ENCODE measurements around the gene NXN. TPM values are rescaled to one million over a fixed set of nuclear protein-coding genes. Genes with fewer than 3 reads are reported as not detected.

NXN gene
- total and polyA plus RNA-seq, 2 donors (not counting 1 experiment from before 2014, with no cell fraction given): 0.04 to 0.17 TPM

GRCh38 chr17:784143-784542, 195.4 kb downstream of the NXN start:
- Histone ChIP-seq H4K20me1 (ENCODE audit: control insufficient read depth, insufficient read depth, low read length, poor library complexity, severe bottlenecking) (no peaks in the 10 kb centered on the region), H3K27me3 (replicated peaks in 1 of 4; ENCODE audit: control extremely low read depth in 1 of 4, control insufficient read depth in 3 of 4, insufficient read depth in 4 of 4, low read length in 3 of 4) (no peaks in the 10 kb centered on the region), H3K9ac (ENCODE audit: low read length) (no peak overlapping the region), H3K27ac (ENCODE audit: low read length in 2 of 2) (no peak overlapping the region), H2AFZ (ENCODE audit: insufficient read depth, low read depth, low read length, poor library complexity, severe bottlenecking) (no peak overlapping the region), H3K4me3 (ENCODE audit: control extremely low read depth in 1 of 5, extremely low read depth in 1 of 5, insufficient read depth in 1 of 5, low read depth in 2 of 5, low read length in 4 of 5) (no peak overlapping the region), H3K79me2 (ENCODE audit: control insufficient read depth, insufficient read depth, low read length) (peaks cover 60% of the 10 kb centered on the region), H3K4me1 (ENCODE audit: control insufficient read depth in 2 of 2, insufficient read depth in 2 of 2, low read length in 2 of 2) (peaks cover 16 to 20% of the 10 kb centered on the region in 2 donors), H3K4me2 (replicated peaks; ENCODE audit: low read depth, low read length, poor library complexity, severe bottlenecking) (no peak overlapping the region), H3K9me3 (ENCODE audit: control extremely low read depth in 1 of 3, control insufficient read depth in 2 of 3, insufficient read depth in 1 of 3, low read length in 2 of 3) (no peaks in the 10 kb centered on the region), H3K36me3 (replicated peaks in 1 of 2; ENCODE audit: control extremely low read depth in 1 of 2, control insufficient read depth in 1 of 2, extremely low read depth in 1 of 2, insufficient read depth in 2 of 2, low read length in 1 of 2) (peaks cover 3 to 19% of the 10 kb centered on the region in 2 experiments)
- no peak for ATAC-seq (ENCODE audit: low read depth)
- DNase-seq: no peak
- Mint-ChIP-seq H3K27ac (no peak overlapping the region), H3K27me3 (no peaks in the 10 kb centered on the region), H3K9me3 (ENCODE audit: insufficient read depth) (no peaks in the 10 kb centered on the region), H3K4me3 (peak overlapping the region; percentile 59), H3K4me1 (peaks cover 27% of the 10 kb centered on the region)
- ChIA-PET POLR2A (interaction anchor here (0.7 kb wide), 1 partner anchor 30 kb away, joined by 3 read pairs; no protein-coding TSS in a partner anchor), CTCF (no interaction called here)
- 68% methylated on average over 3 of the region's 3 CpGs for WGBS (ENCODE audit: insufficient coverage)
- TF ChIP-seq EZH2 (IDR thresholded peaks at IDR 0.05; ENCODE audit: borderline replicate concordance, insufficient read depth, low read depth, low read length, poor library complexity, severe bottlenecking): no peak
- no peak for TF ChIP-seq CTCF (IDR thresholded peaks at IDR 0.05)
- intact Hi-C loops (cut with micrococcal nuclease): loop anchor here (5.0 kb wide), 1 partner anchor 198 kb away; no protein-coding TSS in a partner anchor

Measured in B cell (primary cell).